NCI-H774 (cell line): ENCODE data around the gene NR1D2.

Experiments
- DNase-seq: peaks from one replicate; lab custom pipeline; 2025; lab: John Stamatoyannopoulos, UW

Gene NR1D2

DNA sequence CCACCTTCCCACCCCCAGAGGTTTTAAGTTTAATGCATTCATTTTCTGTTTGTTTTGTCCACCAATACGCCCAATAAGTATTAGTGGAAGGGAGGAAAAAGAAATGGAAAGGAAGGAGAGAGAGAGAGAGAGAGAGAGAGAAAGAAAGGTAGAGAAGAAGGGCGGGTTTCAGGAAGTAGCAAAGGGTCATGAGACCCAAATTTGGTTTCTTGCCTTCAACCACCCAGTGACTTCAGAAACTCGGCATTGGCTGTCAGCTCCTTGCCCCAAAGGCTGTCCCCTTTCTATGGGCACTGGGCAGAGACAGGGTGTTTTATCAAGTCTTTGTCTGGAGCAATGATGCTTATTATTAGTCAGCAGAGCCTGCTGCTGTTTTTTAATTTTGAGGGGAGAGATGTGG, 13.5 kb upstream of the NR1D2 start:
- DNase-seq: no peak

DNA sequence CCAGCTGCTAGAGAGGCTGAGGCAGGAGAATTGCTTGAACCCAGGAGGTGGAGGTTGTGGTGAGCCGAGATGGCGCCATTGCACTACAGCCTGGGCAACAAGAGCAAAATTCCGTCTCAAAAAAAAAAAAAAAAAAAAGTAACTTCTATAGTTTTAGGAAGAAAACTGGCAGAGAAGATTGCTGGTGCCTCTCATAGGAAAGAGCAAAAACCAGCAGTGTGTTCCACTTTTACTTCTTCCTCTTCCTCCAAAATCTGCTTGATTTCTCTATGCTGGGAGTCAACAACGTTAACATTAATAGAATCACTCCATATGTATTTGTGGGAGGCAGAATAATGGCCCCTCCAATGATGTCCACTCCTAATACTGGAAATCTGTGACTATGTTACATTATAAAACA, 12.5 kb upstream of the NR1D2 start:
- DNase-seq: no peak

DNA sequence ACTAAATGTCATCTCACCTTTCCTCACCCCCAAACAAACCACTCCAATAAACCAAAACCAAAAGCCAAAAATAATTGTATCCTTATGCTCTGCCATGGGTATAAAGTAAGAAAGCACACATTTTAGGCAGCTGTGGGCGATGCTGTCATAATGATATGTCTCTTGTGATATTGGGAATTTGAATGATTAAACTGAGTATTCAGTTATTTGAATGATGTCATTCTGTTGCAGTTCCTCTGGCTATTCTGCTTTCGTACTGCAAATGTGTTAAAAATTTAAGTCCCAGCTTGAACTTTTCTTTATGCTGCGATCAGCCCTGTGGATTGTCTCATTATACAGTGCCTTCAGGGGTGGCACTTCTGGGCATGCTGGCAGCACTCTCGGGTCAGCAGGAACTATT, 10.8 kb upstream of the NR1D2 start:
- DNase-seq: no peak

DNA sequence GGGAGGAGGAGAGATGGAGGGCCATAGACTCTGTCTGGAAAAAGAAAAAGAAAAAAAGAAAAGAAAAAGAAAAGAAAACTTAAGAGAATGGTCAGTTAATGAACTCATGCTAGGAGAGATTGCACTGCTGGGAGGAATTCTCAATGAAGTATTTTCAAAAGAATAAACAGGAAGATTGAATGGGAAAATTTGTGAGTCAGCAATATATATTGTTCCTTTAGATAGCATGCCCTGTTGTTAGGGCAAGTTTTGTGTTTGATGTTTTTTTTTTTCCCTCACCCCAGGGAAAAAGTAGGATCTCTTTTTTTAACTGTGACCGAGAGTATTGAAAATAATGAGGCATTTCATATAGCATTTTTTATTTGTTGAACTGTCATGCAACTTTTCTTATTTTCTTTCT, 7.8 kb upstream of the NR1D2 start:
- DNase-seq: no peak

DNA sequence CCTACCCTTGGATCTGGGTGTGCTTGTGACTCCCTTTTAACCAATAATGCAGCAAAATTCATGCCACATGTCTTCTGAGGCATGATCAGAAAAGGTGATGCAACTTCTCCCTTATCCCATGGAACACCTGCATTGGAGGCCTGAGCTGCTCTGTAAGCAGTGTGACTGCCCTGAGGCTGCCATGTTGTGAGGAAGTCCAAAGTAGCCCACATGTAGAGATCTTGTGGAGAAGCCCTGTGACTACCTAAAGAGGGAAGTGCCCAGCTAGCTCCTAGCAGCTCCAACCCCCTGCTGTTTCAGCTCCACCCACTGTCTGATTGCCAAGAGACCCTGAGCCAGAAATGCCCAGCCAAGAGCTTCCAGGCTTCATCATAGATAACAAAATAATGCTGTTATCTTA, 6.4 kb upstream of the NR1D2 start:
- no peak for DNase-seq

DNA sequence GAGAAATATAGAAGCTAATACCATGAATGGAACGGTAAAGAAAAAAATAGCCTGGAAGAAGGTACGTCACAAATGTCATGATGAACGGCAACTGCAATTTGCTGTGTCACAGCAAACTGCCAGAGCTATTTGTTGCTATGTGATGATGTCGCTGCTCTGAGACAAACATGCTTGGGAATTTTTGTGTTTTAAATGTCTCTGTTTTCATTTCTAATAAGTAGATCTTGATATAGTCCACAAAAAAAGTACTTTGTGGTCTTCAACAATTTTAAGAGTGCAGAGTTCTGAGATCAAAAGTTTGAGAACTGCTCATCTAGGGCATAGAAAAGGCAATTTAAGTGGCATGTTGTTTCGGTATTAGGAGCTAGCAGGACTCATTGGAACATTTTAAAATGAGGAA, 4.3 kb upstream of the NR1D2 start:
- no peak for DNase-seq

DNA sequence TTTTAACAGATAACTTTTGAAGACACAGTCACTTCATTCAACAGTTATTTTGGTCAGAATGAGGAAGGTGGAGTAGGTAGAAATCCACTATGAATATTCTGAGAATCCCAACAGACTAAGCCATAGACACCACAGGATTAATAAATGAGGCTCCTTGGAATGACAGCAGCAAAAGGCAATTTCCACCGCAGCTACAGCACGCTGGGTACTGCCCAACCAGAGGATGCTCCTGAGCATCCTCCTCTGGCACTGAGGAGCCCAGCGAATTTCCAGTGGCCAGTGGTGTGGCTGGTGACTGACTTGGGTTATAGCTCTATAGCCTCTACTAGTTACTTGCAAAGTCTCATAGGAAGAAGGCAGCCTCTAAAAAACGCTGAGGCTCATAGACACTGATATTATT, 3.6 kb upstream of the NR1D2 start:
- no peak for DNase-seq

DNA sequence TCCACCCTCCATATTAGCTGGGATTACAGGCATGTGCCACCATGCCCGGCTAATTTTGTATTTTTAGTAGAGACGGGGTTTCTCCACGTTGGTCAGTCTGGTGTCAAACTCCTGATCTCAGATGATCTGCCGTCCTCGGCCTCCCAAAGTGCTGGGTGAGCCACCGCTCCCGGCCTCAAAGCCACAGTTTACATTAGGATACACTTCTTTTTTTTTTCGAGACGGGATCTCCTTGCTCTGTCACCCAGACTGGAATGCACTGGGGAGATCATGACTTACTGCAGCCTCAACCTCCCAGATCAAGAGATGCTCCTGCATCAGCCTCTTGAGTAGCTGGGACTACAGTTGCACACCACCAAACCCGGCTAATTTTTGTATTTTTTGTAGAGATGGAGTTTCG, 2.5 kb upstream of the NR1D2 start:
- DNase-seq: no peak

DNA sequence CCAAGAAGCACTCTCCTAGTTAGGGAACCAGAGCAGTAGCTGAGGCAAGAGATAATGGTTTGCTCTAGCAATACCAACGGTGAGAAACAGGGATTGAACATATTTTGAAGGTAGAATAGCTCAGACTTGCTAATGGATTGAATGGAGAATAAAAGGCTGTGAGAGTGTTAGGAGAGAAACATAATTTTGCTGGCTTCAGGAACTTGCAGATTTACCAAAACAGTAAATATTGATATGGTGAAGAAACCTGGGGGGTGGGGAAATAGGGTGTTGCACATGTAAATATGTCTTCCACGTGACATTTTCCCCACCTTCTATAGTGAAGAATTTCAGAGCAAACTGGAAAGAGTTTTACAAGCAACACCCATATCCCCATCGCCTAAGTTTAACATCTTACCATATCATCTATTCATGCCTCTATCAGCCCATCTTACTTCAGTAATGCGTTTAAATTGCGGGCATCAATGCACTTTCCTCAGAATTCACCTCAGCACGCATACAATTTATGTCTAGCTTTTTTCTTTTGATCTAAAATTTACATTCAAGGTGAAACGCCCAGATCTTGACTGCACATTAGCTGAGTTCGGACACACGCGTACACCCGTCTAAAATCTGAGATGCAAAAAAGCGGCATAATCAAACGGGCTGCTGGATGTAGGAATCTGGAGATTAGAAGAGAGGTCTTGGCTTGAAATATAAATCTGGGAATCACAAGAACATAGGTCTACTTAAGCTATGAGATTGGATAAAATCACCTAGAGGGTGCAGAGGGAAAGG, 891 bp upstream of the NR1D2 start:
- DNase-seq: no peak

DNA sequence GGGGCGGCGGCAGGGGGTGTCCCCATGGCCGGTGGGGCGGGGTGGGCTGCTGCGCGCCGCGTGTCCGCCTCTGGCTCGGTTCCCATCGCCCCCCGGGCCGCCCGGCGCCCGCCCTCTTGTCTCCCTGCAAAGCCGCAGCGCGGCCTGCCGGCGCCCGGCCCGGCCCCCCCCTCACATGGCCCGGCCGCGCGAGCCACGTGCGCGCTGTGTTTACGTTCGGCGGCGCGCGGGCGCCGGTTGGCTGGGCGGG, 502 bp downstream of the NR1D2 start:
- no peak for DNase-seq

DNA sequence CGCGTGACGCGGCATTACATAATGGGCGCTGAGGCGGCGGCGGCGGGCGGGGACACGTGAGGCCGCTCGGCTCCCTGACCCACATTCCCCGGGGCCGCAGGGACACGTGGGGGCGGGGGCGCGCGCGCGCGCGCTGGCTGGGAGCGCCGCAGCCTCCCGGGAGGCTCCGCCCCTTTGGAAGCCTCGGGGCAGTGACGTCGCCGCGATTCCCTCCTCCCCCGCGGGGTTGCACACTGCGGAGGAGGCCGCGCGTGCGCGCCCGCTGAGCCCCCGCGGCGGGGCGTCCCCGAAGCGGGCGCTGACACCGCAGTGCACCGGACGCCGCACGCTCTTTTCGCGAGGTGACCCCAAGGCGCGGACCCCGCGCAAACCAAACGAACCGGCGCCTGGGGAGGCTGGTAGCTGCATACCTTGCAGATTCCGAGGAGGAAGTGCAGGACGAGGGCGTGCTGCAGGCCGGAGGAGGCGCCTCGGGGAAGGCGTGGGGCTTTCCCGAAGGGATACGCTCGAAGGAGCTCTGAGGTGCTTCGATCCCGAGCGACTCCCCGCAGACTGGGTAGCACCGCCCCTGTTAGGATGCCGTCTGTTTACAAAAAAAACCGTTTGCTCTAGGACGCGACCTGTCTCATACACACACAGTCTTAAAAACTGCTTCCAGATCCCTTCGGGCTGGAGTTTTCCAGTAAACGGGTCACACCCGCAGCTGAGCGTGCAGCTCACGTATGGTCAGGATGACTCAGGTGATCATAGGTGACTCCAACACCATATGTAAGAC, 1.0 kb downstream of the NR1D2 start:
- DNase-seq: peak; percentile 97

DNA sequence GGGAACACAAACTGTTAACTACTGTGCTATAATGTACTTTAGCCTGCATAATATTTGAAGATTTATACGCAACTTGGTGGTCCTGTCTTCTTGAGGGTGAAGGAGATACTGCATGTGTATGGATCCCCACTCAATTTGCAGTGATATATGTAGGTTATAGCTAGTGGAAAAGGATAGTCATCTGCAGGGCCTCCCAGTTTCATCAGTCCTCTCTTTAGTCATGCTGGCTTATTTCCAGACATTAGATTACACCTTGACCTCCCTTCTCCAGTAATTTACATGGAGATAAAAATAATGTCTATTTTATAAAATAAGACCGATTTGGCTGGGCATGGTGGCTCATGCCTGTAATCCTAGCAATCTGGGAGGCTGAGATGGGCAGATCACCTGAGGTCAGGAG, 3.7 kb downstream of the NR1D2 start:
- DNase-seq: no peak

DNA sequence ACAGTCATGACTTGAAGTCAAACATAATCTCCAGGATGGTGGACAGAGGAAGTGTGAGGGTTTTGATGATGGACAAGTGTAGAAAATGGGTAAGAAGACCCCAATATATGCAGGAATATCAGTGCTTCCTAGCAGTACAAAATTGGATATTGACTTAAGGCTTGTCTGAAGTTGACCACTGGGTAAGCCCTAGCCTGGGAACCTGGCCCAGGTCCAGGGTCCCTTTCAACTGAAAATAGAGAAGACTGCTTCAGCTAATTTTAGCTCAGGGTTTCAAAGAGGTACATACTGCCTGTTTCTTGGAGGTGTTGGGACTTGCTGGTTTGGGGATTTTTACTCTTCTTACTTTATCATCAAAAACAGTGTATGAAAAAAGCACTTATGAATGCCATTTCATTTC, 4.7 kb downstream of the NR1D2 start:
- DNase-seq: no peak

DNA sequence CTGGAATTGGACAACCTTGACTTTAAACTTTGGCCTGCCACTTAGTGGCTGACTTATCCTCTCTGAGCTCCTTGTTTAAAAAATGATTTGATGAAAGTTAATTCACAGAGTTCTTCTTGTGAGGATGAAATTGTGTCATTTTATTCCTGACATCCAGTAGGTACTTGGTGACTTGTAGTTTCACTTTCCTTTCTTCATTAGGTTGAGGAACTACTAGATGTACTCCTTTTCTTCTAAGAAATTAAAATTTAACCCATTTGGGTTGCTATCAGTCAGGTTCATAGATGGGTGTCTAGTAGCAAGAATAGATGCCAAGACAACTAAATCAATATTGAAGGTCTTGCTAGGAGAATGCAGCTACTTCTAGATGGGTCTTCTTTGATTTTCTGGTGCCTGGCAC, 5.2 kb downstream of the NR1D2 start:
- DNase-seq: no peak

DNA sequence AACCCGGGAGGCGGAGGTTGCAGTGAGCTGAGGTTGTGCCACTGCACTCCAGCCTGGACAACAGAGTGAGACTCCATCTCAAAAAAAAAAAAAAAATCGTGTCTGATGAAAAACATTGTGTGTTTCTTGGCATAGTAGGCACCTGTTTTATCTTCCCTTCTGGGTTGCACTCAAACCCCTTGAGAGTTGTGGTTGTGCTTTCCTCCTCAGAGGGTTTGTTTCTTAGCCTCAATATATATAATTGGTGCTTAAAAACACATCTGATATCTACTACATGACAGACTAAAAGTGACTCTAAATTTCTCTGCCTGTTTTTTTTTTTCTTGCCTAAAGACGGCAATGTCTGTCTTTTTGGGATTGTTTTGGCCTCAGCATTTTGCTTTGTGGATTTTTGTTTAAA, 7.6 kb downstream of the NR1D2 start:
- DNase-seq: no peak

DNA sequence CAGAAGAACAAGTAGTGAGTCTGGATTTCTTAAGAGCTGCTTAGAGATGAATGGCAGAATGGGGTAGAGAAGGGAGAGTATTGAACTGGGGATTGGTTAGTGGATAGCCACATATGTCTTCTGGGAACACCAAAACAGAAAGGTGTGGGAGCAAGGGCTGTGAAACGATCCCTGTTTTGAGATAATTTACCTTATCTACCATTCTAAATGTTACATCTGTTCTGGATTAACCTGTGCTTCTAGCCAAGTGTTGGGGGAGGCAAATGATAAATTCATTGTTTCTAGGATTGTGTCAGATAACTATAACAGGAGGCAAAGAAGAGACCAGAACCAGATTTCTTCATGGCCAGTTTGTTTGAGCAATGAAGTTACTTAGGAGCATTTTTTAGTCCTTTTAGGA, 8.4 kb downstream of the NR1D2 start:
- no peak for DNase-seq

DNA sequence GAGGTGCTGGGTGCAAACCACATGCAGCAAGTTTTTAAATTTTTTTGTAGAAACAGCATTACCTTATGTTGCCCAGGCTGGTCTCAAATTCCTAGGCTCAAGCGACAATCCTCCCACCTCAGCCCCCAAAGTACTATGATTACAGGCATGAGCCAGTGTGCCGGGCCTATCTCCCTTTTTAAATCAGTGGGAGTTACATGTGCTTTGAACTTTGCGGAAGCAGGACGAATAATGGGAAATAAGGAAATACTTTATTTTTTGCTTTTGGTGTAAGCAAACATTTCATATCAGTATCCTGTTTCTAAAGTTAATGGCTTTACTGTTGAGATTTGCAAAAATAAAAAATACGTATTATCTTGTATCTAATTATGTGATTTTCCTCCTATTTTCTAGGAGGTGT, 9.1 kb downstream of the NR1D2 start:
- no peak for DNase-seq

DNA sequence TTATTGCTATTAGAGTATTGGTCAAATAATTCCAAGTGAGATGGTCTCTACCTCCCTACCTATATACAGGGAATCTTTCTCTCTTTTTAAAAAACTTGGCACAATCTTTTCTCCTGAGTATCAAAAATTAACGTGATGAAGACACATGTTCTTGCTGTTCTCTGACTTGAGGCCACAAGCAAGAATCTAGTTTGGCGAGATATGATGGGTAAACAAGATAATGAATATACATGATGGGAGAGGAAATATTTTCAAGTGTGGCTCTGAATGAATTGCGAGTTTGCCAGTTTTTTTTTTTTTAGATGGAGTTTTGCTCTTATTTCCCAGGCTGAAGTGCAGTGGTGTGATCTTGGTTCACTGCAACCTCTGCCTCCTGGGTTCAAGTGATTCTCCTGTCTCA, 11.6 kb downstream of the NR1D2 start:
- no peak for DNase-seq

DNA sequence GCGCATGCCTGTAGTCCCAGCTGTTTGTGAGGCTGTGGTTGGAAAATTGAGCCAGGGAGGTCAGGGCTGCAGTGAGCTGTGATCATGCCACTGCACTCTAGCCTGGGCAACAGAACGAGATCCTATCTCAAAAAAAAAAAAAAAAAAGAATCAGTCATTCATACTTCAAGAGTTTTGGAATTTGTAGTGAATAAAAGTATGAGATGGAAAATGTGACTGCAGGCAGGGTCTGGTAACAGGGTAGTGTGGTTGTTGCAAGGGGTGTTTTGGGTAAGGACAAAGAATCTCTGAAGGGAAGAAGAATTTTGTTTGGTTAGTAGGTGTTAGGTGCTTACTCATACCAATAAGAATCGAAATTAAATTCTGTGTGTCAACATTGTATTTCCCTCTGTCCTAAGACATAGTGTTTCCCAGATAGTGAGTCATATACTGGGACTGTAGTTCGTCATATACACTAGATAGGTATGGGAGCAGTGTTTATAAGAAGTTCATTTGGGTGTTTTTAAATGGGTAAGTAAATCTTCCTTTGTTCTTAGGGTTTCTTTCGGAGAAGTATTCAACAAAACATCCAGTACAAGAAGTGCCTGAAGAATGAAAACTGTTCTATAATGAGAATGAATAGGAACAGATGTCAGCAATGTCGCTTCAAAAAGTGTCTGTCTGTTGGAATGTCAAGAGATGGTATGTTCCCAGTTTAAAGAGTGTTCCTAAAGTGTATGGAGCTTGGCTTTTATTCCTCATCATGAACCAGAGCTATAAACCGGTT, 14.2 kb downstream of the NR1D2 start:
- no peak for DNase-seq

DNA sequence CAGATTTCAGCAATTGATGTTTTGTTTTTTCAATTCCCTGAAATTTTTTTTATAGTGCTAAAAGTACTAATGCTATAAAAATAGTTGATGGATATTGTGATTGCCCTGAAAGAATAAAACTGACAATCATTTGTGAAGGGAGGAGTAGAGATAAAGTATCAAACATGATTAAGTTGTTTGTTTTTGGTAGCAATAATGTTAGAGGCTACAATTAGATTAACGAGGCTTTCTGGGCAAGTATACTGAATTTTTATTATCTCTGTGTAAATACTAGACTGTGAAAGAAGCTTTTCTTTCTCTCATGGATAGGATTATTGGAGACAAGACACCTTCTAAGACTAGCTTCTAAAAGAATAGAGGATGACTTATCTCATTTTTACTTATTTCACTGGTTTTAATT, 15.6 kb downstream of the NR1D2 start:
- peak; percentile 35 for DNase-seq

DNA sequence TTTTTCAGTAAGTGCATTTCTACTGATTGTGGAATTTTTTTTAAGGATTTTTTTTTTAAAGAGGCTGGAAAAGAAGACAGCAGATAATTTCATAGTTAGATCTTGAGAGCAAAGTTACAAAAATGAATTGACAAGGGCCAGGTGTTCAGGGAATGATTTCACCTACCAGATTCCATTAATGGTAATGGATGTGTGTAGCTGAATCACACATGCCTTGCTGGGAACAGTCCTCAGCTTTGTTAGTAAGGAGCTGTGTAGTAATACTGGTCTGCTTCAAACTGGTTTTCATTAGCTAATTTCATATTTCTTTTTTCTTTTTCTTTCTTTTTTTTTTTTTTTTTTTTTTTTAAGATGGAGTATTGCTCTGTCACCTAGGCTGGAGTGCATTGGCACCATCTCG, 16.0 kb downstream of the NR1D2 start:
- no peak for DNase-seq

DNA sequence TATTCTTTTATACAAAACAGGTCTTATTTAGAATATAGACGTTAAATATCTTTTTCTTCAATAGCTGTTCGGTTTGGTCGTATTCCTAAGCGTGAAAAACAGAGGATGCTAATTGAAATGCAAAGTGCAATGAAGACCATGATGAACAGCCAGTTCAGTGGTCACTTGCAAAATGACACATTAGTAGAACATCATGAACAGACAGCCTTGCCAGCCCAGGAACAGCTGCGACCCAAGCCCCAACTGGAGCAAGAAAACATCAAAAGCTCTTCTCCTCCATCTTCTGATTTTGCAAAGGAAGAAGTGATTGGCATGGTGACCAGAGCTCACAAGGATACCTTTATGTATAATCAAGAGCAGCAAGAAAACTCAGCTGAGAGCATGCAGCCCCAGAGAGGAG, 16.8 kb downstream of the NR1D2 start:
- DNase-seq: no peak

DNA sequence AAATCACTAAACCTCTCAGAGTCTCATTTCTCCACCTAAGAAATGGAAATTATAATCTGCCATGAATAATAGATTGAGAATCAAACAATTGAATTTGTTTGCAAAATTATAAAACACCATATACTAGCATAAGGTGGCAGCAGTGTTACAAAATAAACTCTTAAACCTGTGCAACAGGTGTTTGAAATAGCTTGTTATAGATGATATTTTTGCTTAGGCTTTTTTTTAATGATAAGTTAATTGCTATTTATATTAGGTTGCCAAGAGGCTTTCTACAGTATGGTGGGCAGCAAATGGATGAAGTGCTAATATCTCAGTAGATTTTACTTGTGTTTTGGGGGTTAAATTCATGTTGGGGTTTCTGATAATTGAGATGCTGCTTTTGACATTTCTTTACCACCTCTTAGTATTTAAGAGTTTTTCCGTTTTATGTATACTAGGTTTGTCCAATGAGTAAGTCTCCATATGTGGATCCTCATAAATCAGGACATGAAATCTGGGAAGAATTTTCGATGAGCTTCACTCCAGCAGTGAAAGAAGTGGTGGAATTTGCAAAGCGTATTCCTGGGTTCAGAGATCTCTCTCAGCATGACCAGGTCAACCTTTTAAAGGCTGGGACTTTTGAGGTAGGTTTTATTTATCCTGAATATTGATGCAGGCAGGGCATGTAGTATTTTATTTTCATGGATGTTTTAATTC, 19.6 kb downstream of the NR1D2 start:
- no peak for DNase-seq
